ENCODE data around the gene DOCK8. TPM values are rescaled to one million over a fixed set of nuclear protein-coding genes. Genes with fewer than 3 reads are reported as not detected.
A peak's percentile ranks its signal among the peaks of the same experiment; 100 is the strongest.
"Not testable (repeated sequence)": the region's sequence is repeated elsewhere in the genome, so short reads cannot be mapped to it uniquely, and the experiment has no call there.

The DOCK8 gene
- polyA plus RNA-seq (2013, experiment 1 of 2) = 1.7 TPM
- polyA plus RNA-seq (2013, experiment 2 of 2) = 1.9 TPM

DNA sequence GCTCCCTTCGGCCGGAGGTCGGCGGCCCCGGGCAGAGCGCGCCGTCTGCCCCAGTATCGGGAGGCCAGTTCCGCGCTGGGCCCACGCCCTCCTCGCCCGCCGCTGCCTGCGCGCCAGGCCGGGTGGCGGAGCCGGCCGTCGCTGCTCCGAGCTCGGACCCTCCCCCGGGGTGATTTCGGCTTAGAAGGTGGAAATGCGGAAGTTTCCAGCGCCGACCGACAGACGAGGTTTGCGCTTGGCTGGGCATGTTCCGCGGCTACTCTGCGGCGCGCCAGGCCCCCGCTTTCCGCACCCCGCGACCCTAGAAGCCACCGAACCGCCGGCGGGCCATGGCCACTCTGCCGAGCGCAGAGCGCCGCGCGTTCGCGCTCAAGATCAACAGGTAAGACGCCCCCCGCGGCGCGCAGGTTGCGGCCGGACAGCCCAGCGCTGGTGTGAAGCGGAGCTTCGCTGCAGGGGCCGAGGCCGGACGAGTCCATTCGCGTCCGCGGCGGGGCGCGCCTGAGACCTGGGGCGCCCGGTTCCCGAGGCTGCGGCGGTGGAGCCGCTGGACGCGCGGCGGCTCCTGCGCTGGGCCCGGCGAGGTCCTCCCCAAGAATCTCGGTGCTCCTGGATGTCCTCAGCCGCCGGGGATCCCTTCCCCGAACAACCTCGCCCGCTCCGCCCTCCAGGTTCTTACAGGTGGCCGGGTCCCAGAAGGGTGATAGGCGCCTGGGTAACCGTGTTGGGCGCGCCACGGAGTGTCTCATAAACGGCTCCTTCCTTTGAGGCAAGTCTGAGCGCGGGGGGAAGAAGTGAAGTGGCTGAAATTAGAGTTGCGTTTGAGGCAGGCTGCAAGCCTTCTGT is at the start of gene DOCK8:
Gene DOCK8, plus strand, starts transcription at position 218 of the 846 bp plus-strand sequence. Its CDS starts 112 bp downstream, at position 330.
- Histone ChIP-seq H3K9me3 (ENCODE audit: control insufficient read depth, low read length) (no peaks in the 10 kb centered on the region), H3K36me3 (ENCODE audit: control insufficient read depth, insufficient read depth, low read length) (no peaks in the 10 kb centered on the region), H3K4me1 (ENCODE audit: control insufficient read depth, insufficient read depth, low read length, poor library complexity, severe bottlenecking) (no peaks in the 10 kb centered on the region), H3K27ac (ENCODE audit: low read depth, low read length, severe bottlenecking) (peak within 1 kb of the TSS; percentile 29), H3K4me3 (ENCODE audit: extremely low read depth, insufficient read depth, low read length, poor library complexity, severe bottlenecking) (peak within 1 kb of the TSS; percentile 61)
- 0 to 1% methylated on average over 61 to 89 of the region's 103 CpGs for WGBS, 2 experiments (ENCODE audit: insufficient coverage in 2 of 2)

DNA sequence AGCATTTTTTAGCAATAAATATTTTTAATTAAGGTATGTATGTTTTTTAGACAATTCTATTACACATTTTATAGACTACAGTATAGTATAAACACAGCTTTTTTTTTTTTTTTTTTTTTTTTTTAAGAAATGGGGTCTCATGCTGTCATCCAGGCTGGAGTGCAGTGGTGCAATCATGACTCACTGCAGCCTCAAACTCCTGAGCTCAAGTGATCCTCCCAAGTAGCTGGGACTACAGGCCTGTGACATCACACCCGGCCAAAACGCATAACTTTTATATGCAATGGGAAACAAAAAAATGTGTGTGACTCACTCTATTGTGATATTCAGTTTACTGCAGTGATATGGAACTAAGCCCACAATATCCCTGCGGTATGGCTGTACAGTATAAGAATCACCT is 44.9 kb upstream of the DOCK8 start:
- WGBS, 2 experiments (ENCODE audit: insufficient coverage in 2 of 2) = no CpG with 5 or more reads among the region's 3 CpGs
- H3K36me3 ChIP-seq (ENCODE audit: control insufficient read depth, insufficient read depth, low read length); H3K9me3 ChIP-seq (ENCODE audit: control insufficient read depth, low read length); H3K4me1 ChIP-seq (ENCODE audit: control insufficient read depth, insufficient read depth, low read length, poor library complexity, severe bottlenecking); H3K27ac ChIP-seq (ENCODE audit: low read depth, low read length, severe bottlenecking); H3K4me3 ChIP-seq (ENCODE audit: extremely low read depth, insufficient read depth, low read length, poor library complexity, severe bottlenecking): not testable (repeated sequence)

DNA sequence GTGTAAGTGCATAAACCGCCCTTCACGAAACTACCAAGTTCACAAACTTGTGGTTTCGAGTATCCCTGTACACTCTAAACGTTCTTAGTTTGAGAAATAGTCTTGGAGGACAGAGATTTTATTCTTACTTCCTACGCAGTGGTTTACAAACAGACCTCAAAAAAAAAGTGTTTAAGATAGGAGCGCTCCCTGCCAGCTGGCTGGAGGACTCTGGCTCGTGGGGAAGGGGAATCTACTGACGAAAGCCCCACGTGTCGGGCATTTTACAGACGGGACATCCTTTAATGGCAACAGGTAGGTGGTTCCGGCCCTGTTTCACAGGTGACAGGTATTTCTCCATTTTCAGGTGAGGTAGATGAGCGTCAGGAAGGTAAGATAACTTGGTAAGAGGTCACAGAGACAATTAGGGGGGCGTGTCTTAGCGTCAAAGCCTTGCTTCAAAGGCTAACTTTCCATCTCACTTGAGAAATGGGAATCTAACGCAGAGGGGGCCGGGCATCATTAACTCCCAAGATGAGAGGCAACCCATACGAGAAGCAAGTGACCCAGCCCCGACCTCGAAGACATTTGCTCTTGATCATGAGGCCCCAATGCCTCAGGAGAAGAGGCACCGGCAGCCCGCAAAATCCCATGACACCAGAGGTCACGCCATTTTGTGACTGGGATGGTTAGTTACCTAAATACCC is 36.4 kb upstream of the DOCK8 start:
- H3K27ac ChIP-seq (ENCODE audit: low read depth, low read length, severe bottlenecking); H3K9me3 ChIP-seq (ENCODE audit: control insufficient read depth, low read length); H3K36me3 ChIP-seq (ENCODE audit: control insufficient read depth, insufficient read depth, low read length); H3K4me1 ChIP-seq (ENCODE audit: control insufficient read depth, insufficient read depth, low read length, poor library complexity, severe bottlenecking): not testable (repeated sequence)
- WGBS, 2 experiments (ENCODE audit: insufficient coverage in 2 of 2) = no CpG with 5 or more reads among the region's 23 CpGs
- H3K4me3 ChIP-seq (ENCODE audit: extremely low read depth, insufficient read depth, low read length, poor library complexity, severe bottlenecking) = peak overlapping the region; percentile 37

DNA sequence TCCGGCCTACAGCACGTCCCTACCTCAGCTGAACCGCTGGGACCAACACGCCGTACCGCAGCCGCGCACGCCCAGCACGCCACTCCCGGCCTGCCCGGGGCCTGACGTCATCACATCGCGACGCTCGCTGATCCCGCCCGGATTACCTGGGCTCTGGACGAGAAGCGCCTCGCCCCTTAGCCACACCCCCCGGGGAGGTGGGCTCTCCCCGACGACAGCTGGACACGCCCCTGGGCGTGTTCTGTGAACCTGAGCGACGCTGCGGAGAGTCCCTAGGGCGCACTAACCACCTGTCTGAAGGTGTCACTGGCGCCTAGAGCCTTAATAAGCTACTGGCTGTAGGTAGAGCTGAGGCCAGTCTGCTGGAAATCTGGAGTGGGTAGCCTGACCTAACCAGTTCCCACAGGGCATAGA is 35.7 kb upstream of the DOCK8 start, which contains the start of gene ZNG1A:
Gene ZNG1A, minus strand, starts transcription at position 87 of the 414 bp plus-strand sequence. CDS start 87 bp downstream, outside the sequence.
- not testable (repeated sequence) for H3K36me3 ChIP-seq (ENCODE audit: control insufficient read depth, insufficient read depth, low read length); H3K9me3 ChIP-seq (ENCODE audit: control insufficient read depth, low read length); H3K27ac ChIP-seq (ENCODE audit: low read depth, low read length, severe bottlenecking); H3K4me1 ChIP-seq (ENCODE audit: control insufficient read depth, insufficient read depth, low read length, poor library complexity, severe bottlenecking)
- no CpG with 5 or more reads among the region's 32 CpGs for WGBS, 2 experiments (ENCODE audit: insufficient coverage in 2 of 2)
- H3K4me3 ChIP-seq (ENCODE audit: extremely low read depth, insufficient read depth, low read length, poor library complexity, severe bottlenecking) = peak within 1 kb of the TSS; percentile 37

DNA sequence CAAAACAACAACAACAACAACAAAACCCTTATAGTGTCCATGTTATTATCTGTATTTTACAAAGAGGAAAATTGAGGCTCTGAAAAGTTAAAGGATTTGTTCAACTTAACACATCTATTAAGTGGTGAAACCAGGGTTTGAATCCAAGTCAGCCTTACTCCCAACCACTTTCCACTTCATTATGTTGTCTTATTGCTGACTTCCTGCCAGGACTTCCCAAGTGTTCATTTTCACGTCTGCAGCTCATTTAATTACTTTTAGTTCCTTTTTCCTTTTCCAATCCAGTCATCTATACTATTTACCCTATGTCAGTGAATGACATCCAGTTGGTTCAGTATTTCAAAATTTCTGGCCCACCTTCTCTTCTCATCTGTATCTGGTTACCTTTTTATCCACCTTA is 15.1 kb upstream of the DOCK8 start:
- H3K4me3 ChIP-seq (ENCODE audit: extremely low read depth, insufficient read depth, low read length, poor library complexity, severe bottlenecking); H3K36me3 ChIP-seq (ENCODE audit: control insufficient read depth, insufficient read depth, low read length); H3K9me3 ChIP-seq (ENCODE audit: control insufficient read depth, low read length); H3K27ac ChIP-seq (ENCODE audit: low read depth, low read length, severe bottlenecking); H3K4me1 ChIP-seq (ENCODE audit: control insufficient read depth, insufficient read depth, low read length, poor library complexity, severe bottlenecking): not testable (repeated sequence)
- WGBS, 2 experiments (ENCODE audit: insufficient coverage in 2 of 2) = no CpG with 5 or more reads among the region's 1 CpG

DNA sequence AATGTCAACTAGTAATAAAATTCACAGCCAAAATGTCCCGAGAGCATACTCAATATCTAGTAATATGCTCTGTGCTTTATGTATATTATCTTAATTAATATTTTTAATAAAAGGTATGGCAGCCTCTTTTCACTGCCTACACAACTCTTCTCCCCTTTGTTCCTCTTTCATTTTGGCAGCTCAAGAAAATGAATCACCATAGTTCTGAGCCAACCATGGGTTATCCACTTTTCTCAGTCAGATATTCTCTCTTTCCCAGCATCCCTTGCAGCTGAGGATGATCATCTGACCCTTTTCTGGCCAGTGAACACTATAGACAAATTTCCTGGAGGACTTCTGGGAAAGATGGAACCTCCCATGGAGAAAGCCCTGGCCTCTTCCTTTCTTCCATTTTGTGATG is 8.2 kb upstream of the DOCK8 start:
- Histone ChIP-seq H3K4me1 (ENCODE audit: control insufficient read depth, insufficient read depth, low read length, poor library complexity, severe bottlenecking) (no peaks in the 10 kb centered on the region), H3K4me3 (ENCODE audit: extremely low read depth, insufficient read depth, low read length, poor library complexity, severe bottlenecking) (no peak overlapping the region), H3K27ac (ENCODE audit: low read depth, low read length, severe bottlenecking) (no peak overlapping the region), H3K9me3 (ENCODE audit: control insufficient read depth, low read length) (no peaks in the 10 kb centered on the region), H3K36me3 (ENCODE audit: control insufficient read depth, insufficient read depth, low read length) (no peaks in the 10 kb centered on the region)
- WGBS, 2 experiments (ENCODE audit: insufficient coverage in 2 of 2) = no CpG with 5 or more reads among the region's 1 CpG

DNA sequence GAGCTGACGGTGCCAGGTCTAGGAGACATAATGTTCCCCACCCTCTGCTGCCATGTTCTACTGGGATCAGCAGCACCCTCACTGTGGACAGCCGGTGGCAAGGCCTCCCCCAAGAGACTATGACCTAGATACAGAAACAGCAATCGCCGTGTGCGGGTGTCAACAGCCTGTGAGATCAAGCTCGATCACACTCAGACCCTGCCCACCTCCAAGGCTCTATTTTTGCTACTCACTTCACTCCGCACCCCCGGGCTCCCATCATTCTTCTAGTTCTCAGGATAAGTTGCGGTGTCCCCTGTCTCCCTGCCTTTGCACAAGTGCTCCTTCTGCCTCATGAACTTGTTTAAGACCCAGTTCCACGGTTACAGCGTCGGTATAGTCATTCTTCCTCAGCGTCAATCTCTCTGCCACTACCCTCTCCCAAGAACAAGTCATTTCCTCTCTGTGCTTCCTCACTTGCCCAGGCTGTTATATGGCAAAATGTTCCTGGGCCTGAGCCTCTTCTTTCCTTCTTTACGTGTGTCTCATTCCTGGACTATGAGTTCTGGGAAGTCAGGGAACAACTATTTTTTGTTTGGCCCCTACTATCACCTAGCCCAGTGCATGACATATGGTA is 5.4 kb upstream of the DOCK8 start:
- Histone ChIP-seq H3K4me1 (ENCODE audit: control insufficient read depth, insufficient read depth, low read length, poor library complexity, severe bottlenecking) (no peaks in the 10 kb centered on the region), H3K4me3 (ENCODE audit: extremely low read depth, insufficient read depth, low read length, poor library complexity, severe bottlenecking) (no peak overlapping the region), H3K27ac (ENCODE audit: low read depth, low read length, severe bottlenecking) (no peak overlapping the region), H3K9me3 (ENCODE audit: control insufficient read depth, low read length) (no peaks in the 10 kb centered on the region), H3K36me3 (ENCODE audit: control insufficient read depth, insufficient read depth, low read length) (no peaks in the 10 kb centered on the region)
- WGBS, 2 experiments (ENCODE audit: insufficient coverage in 2 of 2) = 78 to 85% methylated on average over 12 to 13 of the region's 14 CpGs

DNA sequence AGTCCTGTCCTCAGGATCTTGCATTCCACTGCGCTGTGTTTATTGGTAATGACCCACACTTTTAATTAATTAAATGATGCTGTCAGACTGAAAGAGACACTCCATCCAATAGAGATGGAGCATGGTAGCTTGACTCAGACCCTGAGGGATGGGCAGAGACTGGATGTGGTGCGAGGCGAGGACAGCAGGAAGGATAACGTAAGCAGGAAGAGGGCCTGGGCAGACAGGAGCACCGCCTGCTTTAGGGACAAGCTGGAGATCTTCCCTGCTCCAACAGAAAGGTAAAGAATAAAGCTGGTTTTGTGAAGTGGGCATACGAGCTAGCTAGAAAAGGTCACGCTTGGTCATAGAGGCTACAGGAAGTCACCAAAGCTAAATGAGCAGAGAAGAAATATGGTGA is 3.6 kb upstream of the DOCK8 start:
- 86 to 100% methylated on average over 6 of the region's 7 CpGs for WGBS, 2 experiments (ENCODE audit: insufficient coverage in 2 of 2)
- Histone ChIP-seq H3K27ac (ENCODE audit: low read depth, low read length, severe bottlenecking) (no peak overlapping the region), H3K9me3 (ENCODE audit: control insufficient read depth, low read length) (no peaks in the 10 kb centered on the region), H3K4me3 (ENCODE audit: extremely low read depth, insufficient read depth, low read length, poor library complexity, severe bottlenecking) (no peak overlapping the region), H3K36me3 (ENCODE audit: control insufficient read depth, insufficient read depth, low read length) (no peaks in the 10 kb centered on the region), H3K4me1 (ENCODE audit: control insufficient read depth, insufficient read depth, low read length, poor library complexity, severe bottlenecking) (no peaks in the 10 kb centered on the region)

DNA sequence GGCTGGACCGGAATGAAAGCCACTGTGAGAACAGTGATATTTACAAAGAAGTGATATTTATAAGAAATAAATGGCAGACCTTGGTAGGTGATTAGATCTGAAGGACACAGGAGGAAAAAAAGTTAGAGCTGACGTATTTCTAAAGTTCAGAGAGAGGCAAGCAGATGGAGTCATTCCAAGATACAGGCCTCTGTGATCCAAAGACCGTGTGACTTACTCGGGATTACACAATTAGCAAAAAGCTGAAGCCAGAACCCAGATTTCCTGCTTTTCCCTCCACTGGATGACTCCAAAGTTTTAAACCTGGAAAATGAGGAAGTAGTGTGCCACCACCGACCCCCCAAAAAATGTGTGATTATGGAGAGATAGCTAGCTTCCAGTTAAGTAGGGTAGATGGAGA is 3.1 kb upstream of the DOCK8 start:
- Histone ChIP-seq H3K4me3 (ENCODE audit: extremely low read depth, insufficient read depth, low read length, poor library complexity, severe bottlenecking) (no peak overlapping the region), H3K36me3 (ENCODE audit: control insufficient read depth, insufficient read depth, low read length) (no peaks in the 10 kb centered on the region), H3K27ac (ENCODE audit: low read depth, low read length, severe bottlenecking) (no peak overlapping the region), H3K9me3 (ENCODE audit: control insufficient read depth, low read length) (no peaks in the 10 kb centered on the region), H3K4me1 (ENCODE audit: control insufficient read depth, insufficient read depth, low read length, poor library complexity, severe bottlenecking) (no peaks in the 10 kb centered on the region)
- WGBS, 2 experiments (ENCODE audit: insufficient coverage in 2 of 2) = 88 to 89% methylated on average over 3 to 4 of the region's 5 CpGs

DNA sequence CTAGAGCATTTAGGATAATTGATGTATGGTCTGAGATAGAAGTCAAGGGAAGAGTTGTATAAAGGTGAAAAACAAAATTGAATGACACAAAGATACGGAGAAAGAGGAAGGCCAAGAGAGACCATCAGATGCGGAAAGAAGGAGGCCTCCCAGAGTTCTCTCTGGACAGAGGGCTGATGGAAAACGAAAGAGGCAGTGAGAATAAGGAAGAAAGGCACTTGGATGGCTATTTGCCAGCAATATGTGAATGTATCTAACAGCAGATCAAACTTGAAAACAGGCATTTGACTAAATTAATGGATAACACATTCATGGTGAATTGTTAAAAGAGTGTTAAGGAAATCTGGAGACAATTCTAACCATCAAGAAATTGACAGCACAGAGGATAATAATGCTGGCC is 2.4 kb upstream of the DOCK8 start:
- Histone ChIP-seq H3K27ac (ENCODE audit: low read depth, low read length, severe bottlenecking) (no peak overlapping the region), H3K4me1 (ENCODE audit: control insufficient read depth, insufficient read depth, low read length, poor library complexity, severe bottlenecking) (no peaks in the 10 kb centered on the region), H3K9me3 (ENCODE audit: control insufficient read depth, low read length) (no peaks in the 10 kb centered on the region), H3K4me3 (ENCODE audit: extremely low read depth, insufficient read depth, low read length, poor library complexity, severe bottlenecking) (no peak overlapping the region), H3K36me3 (ENCODE audit: control insufficient read depth, insufficient read depth, low read length) (no peaks in the 10 kb centered on the region)
- 94 to 96% methylated on average over 3 of the region's 3 CpGs for WGBS, 2 experiments (ENCODE audit: insufficient coverage in 2 of 2)

All from mesodermal cell (in vitro differentiated cells).